IPS-20b (cell line): Measurements from ENCODE around the gene DERA.
"Not testable (repeated sequence)": the region's sequence is repeated elsewhere in the genome, so short reads cannot be mapped to it uniquely, and the experiment has no call there.

ENCODE experiments used
- H3K27ac ChIP-seq: one replicate; pipeline ENCODE4 v1.5.1; 2013; ENCODE audit warnings: low read length
- H3K27me3 ChIP-seq: 2 replicates; pipeline ENCODE4 v1.6.1; 2013; ENCODE audit warnings: mild to moderate bottlenecking, low read length, inconsistent platforms; ENCODE audit not compliant: insufficient read depth
- H3K36me3 ChIP-seq: 2 replicates; pipeline ENCODE4 v1.6.1; 2013; ENCODE audit warnings: low read depth, mild to moderate bottlenecking, inconsistent platforms, low read length, moderate library complexity; ENCODE audit not compliant: insufficient read depth
- H3K4me1 ChIP-seq: 2 replicates; pipeline ENCODE4 v1.6.1; 2013; ENCODE audit warnings: mild to moderate bottlenecking, control low read depth, inconsistent platforms, low read length, moderate library complexity; ENCODE audit not compliant: insufficient read depth
- H3K4me3 ChIP-seq: 2 replicates; pipeline ENCODE4 v1.5.1; 2013; ENCODE audit warnings: mild to moderate bottlenecking, low read length, inconsistent platforms
- H3K9ac ChIP-seq: 2 replicates; pipeline ENCODE4 v1.6.1; 2013; ENCODE audit warnings: low read depth, mild to moderate bottlenecking, inconsistent platforms, low read length, moderate library complexity
- H3K9me3 ChIP-seq: 2 replicates; pipeline ENCODE4 v1.6.1; 2013; ENCODE audit warnings: mild to moderate bottlenecking, low read depth, low read length, inconsistent platforms; ENCODE audit not compliant: insufficient read depth

DERA gene

DNA sequence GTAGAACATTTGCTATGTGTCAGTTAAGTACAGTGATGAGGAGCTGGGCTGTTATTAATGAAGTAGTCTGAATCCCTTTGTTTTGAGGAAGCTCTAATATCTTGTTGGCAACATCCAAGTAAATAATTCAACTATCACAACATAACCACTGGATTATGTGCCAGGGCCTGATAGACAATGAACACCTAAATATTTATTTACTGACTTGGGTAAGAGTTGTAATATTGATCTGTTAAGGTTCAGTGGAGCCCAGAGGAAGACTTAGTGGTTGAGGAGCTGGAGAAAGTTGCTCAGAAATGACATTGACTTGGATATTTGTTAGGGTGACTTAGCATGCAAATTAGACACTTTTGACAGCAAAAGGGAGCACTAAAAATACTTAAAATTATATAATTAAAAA, 26.8 kb downstream of the DERA start:
- Histone ChIP-seq H3K27ac (no peak overlapping the region), H3K9ac (no peak overlapping the region), H3K4me3 (no peak overlapping the region), H3K27me3 (no peaks in the 10 kb centered on the region), H3K9me3 (no peaks in the 10 kb centered on the region), H3K4me1 (peaks cover 7% of the 10 kb centered on the region; the same call in 1 of the 2 replicates), H3K36me3 (no peaks in the 10 kb centered on the region)

DNA sequence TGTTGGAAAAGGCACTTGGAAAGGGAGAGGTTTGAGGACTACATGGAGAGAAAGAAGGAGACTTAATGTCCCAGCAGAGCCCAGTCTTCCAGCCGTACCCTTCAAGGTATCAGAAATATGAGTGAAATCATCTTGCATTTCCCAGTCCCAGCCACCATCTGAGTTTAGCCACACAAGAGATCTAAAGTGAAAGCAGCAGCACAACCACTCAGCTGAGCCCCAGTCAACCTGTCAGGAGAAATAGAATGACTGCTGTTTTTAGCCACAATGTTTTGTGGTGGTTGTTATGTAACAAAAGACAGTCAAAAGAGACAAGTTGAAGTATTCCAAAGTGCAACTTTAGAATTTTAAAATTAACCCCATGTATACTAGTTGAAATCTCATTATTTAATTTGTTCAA, 28.0 kb downstream of the DERA start:
- Histone ChIP-seq H3K36me3 (no peaks in the 10 kb centered on the region), H3K27me3 (no peaks in the 10 kb centered on the region), H3K4me3 (no peak overlapping the region), H3K9ac (no peak overlapping the region), H3K9me3 (no peaks in the 10 kb centered on the region), H3K27ac (no peak overlapping the region), H3K4me1 (peaks cover 7% of the 10 kb centered on the region; the same call in 1 of the 2 replicates)

GRCh38 chr12:15942475-15942874, 31.3 kb downstream of the DERA start:
- no peak overlapping the region for H3K9ac ChIP-seq
- peaks cover 7% of the 10 kb centered on the region; the same call in 1 of the 2 replicates for H3K4me1 ChIP-seq
- H3K27me3 ChIP-seq = no peaks in the 10 kb centered on the region

DNA sequence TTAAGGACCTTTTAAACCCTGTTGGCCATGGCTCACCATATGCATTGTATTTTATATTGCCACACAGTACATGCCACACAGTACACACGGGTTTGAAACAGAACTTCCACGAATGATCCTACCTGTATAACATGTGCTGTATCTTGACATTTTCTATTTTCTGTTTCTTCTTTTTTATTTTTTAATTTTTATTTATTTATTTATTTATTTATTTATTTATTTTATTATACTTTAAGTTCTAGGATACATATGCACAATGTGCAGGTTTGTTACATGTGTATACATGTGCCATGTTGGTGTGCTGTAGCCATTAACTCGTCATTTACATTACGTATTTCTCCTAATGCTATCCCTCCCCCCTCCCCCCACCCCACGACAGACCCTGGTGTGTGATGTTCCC, 32.4 kb downstream of the DERA start:
- H3K4me1 ChIP-seq, H3K9me3 ChIP-seq, H3K27ac ChIP-seq, H3K27me3 ChIP-seq, H3K4me3 ChIP-seq, H3K9ac ChIP-seq, H3K36me3 ChIP-seq: not testable (repeated sequence)

More at GRCh38 chr12:15942475-15942874, 31.3 kb downstream of the DERA start:
- no peaks in the 10 kb centered on the region for H3K36me3 ChIP-seq
- no peak overlapping the region for H3K27ac ChIP-seq
- no peaks in the 10 kb centered on the region for H3K9me3 ChIP-seq
- H3K4me3 ChIP-seq = no peak overlapping the region

- H3K27me3 ChIP-seq, H3K9ac ChIP-seq, H3K4me1 ChIP-seq, H3K36me3 ChIP-seq, H3K27ac ChIP-seq, H3K4me3 ChIP-seq: not testable (repeated sequence)
- peaks cover 19% of the 10 kb centered on the region for H3K9me3 ChIP-seq
These were observed 37.3 kb downstream of the DERA start for GRCh38 chr12:15948461-15948860.

GRCh38 chr12:15955281-15955680, 44.1 kb downstream of the DERA start:
- Histone ChIP-seq H3K9ac (no peak overlapping the region), H3K27me3 (no peaks in the 10 kb centered on the region), H3K36me3 (no peaks in the 10 kb centered on the region), H3K4me3 (no peak overlapping the region), H3K9me3 (no peaks in the 10 kb centered on the region), H3K4me1 (no peaks in the 10 kb centered on the region; the same call in 1 of the 2 replicates), H3K27ac (no peak overlapping the region)

DNA sequence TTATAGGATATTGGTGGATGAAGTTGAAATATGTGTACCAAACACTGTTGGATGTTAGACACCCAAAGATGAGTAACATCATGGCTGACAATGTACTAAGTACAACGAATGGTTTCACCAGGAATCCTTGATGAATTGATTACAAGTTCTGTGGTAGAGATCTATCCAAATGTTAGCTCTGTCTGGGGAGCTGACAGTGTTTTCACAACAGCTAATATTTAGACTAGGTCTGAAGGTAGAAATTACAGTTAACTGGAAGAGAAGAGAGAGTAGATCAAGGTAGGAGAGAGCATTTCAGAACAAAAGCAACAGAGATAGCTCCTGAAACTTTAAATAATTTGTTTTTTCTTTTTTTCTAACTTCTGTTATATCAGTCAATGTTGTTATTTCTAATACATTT, 44.9 kb downstream of the DERA start:
- Histone ChIP-seq H3K4me1 (no peaks in the 10 kb centered on the region; the same call in 1 of the 2 replicates), H3K4me3 (no peak overlapping the region), H3K9ac (no peak overlapping the region), H3K27me3 (no peaks in the 10 kb centered on the region), H3K36me3 (no peaks in the 10 kb centered on the region), H3K27ac (no peak overlapping the region), H3K9me3 (no peaks in the 10 kb centered on the region)

DNA sequence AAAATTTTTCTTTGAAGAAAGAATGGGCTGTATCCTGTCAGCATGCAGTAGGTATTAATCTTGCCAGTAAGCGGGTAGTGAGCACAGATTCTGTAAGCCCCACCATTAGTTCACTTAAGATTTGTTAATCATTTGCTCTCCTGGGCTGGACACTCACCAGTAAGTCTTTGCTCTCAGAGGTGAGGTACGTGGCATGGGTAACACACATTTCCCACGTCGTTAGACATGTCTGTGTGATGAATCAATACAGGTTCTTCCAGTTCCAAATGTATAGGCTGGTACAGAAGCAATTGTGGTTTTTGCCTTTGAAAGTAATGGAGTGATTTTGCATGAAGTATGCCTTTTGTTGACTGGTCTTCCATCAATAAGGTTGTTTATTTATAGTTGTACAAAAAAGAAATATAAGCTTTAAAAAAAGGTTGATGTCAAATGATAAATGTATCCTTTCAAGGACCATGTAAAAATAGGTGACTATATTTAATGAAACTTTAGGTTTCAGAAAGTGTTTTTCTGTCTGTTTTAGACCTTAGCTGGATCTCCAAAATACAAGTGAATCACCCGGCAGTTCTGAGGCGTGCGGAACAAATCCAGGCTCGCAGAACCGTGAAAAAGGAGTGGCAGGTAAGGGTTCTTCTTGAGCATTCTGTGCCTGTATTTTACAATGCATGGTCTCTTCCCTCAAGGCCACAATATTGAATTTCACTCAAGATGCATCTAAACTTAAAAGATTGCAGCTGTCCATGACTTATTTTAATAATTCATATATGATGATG, 45.5 kb downstream of the DERA start:
- Histone ChIP-seq H3K36me3 (no peaks in the 10 kb centered on the region), H3K27me3 (no peaks in the 10 kb centered on the region), H3K9me3 (no peaks in the 10 kb centered on the region), H3K4me1 (no peaks in the 10 kb centered on the region; the same call in 1 of the 2 replicates), H3K27ac (no peak overlapping the region), H3K4me3 (no peak overlapping the region), H3K9ac (no peak overlapping the region)

GRCh38 chr12:15962760-15963159, 51.6 kb downstream of the DERA start:
- Histone ChIP-seq H3K4me1 (no peaks in the 10 kb centered on the region), H3K9ac (no peak overlapping the region), H3K27me3 (no peaks in the 10 kb centered on the region), H3K9me3 (no peaks in the 10 kb centered on the region), H3K36me3 (peaks cover 18% of the 10 kb centered on the region), H3K27ac (no peak overlapping the region), H3K4me3 (no peak overlapping the region)

GRCh38 chr12:15963271-15963670, 52.1 kb downstream of the DERA start:
- H3K4me3 ChIP-seq = no peak overlapping the region
- no peak overlapping the region for H3K27ac ChIP-seq
- H3K36me3 ChIP-seq = peaks cover 18% of the 10 kb centered on the region
- no peaks in the 10 kb centered on the region for H3K9me3 ChIP-seq
- H3K4me1 ChIP-seq = no peaks in the 10 kb centered on the region
- H3K9ac ChIP-seq = no peak overlapping the region
- H3K27me3 ChIP-seq = no peaks in the 10 kb centered on the region

DNA sequence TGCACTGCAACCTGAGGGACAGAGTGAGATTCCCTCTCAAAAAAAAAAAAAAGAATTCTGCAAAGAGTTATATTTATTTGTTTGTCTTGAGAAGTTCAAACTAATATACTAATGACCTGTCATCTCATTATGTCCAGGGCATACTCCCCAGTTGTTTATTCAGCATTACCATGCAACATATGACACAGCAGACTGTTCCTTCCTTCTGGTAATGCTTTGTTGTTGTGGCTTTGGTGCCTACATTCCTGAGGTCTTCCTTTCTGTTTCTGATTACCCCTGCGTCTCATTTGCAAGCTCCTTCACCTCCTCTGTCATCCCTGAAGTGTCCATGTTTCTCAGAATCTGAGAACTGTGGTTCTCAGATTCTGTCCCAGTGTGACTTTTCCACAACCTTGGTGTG, 55.3 kb downstream of the DERA start:
- H3K9ac ChIP-seq = no peak overlapping the region
- H3K27ac ChIP-seq = no peak overlapping the region
- no peaks in the 10 kb centered on the region for H3K27me3 ChIP-seq
- peaks cover 18% of the 10 kb centered on the region for H3K36me3 ChIP-seq
- H3K4me3 ChIP-seq = no peak overlapping the region
- H3K9me3 ChIP-seq = no peaks in the 10 kb centered on the region
- H3K4me1 ChIP-seq = no peaks in the 10 kb centered on the region

DNA sequence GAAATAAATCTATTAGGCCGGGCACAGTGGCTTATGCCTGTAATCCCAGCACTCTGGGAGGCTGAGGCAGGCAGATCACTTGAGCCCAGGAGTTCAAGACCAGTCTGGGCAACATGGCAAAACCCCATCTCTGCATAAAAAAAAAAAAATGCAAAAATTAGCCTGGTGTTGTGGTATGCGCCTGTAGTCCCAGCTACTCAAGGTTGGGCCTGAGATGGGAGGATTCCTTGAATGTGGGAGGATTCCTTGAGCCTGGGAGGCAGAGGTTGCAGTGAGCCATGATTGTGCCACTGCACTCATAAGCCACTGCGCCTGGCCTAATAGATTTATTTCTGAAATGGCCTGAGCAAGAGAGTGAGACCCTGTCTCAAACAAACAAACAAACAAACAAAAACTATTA, 55.9 kb downstream of the DERA start:
- H3K9me3 ChIP-seq, H3K27me3 ChIP-seq, H3K27ac ChIP-seq, H3K4me3 ChIP-seq, H3K9ac ChIP-seq, H3K4me1 ChIP-seq: not testable (repeated sequence)
- H3K36me3 ChIP-seq = peaks cover 18% of the 10 kb centered on the region
